ENCODE measurements around the gene CTNNA1.

- TF ChIP-seq CTCF (IDR thresholded peaks at IDR 0.05; ENCODE audit: low read depth, low read length, poor library complexity, severe bottlenecking) = no peak
- no peak for TF ChIP-seq EZH2phosphoT487 (IDR thresholded peaks at IDR 0.05; ENCODE audit: borderline replicate concordance, low read length)
Observed at GRCh38 chr5:138874241-138874640, 121.0 kb downstream of the CTNNA1 start.
